SK-N-SH (cell line): ENCODE data around the gene ZAP70.

Source experiments
- CTCF ChIP-seq: fragments of 200-600 bp; sonication (generic); IDR thresholded peaks from 2 replicates; pipeline ENCODE4 v1.6.1; 2017; ENCODE audit warnings: antibody characterized with exemption, mild to moderate bottlenecking, moderate library complexity
- EZH2phosphoT487 ChIP-seq: fragments of 200-600 bp; sonication (generic); IDR thresholded peaks from 2 replicates; pipeline ENCODE4 v1.6.1; 2017; ENCODE audit warnings: low read depth, mixed run types, mild to moderate bottlenecking, antibody characterized with exemption, moderate library complexity, borderline replicate concordance
- GABPA ChIP-seq: IDR thresholded peaks from 2 replicates; pipeline ENCODE4 v1.4.0; 2012; ENCODE audit warnings: low read depth, mild to moderate bottlenecking
- MAX ChIP-seq: IDR thresholded peaks from 2 replicates; pipeline ENCODE4 v1.4.0; 2012; ENCODE audit warnings: low read depth
- PBX3 ChIP-seq: IDR thresholded peaks from 2 replicates; pipeline ENCODE4; 2012
- POLR2AphosphoS5 ChIP-seq: IDR thresholded peaks from 2 replicates; pipeline ENCODE4 v1.6.1; 2012; ENCODE audit warnings: low read depth, low read length
- RAD21 ChIP-seq: IDR thresholded peaks from 2 replicates; pipeline ENCODE4 v1.6.1; 2012; ENCODE audit warnings: mild to moderate bottlenecking, low read length
- REST ChIP-seq: IDR thresholded peaks from 2 replicates; pipeline ENCODE4 v1.6.1; 2012; ENCODE audit warnings: mild to moderate bottlenecking, low read depth, low read length, moderate library complexity
- RXRA ChIP-seq: IDR thresholded peaks from 2 replicates; pipeline ENCODE4 v1.4.0; 2012; ENCODE audit warnings: low read depth, mild to moderate bottlenecking, borderline replicate concordance
- TAF1 ChIP-seq: IDR thresholded peaks from 2 replicates; pipeline ENCODE4 v1.6.1; 2012; ENCODE audit warnings: low read depth, mild to moderate bottlenecking, low read length, moderate library complexity, borderline replicate concordance
- USF1 ChIP-seq: IDR thresholded peaks from 2 replicates; pipeline ENCODE4 v1.4.0; 2012; ENCODE audit warnings: low read depth, borderline replicate concordance

GRCh38 chr2:97735161-97735561, 21.8 kb downstream of the ZAP70 start:
- TF ChIP-seq POLR2AphosphoS5 (no peak), RAD21 (no peak), GABPA (no peak), CTCF (no peak), EZH2phosphoT487 (no peak), REST (no peak), MAX (no peak), PBX3 (no peak), RXRA (no peak), TAF1 (no peak), USF1 (no peak)
